Duodenal mucosa (tissue), 2 donors: ENCODE measurements around the gene SSU72.
"Not testable (repeated sequence)": the region's sequence is repeated elsewhere in the genome, so short reads cannot be mapped to it uniquely, and the experiment has no call there.

Experiments
- H3K27ac ChIP-seq: one replicate; pipeline ENCODE4 v1.7.0; 2013; ENCODE audit warnings: low read depth, low read length
- H3K27me3 ChIP-seq, 2 donors: one replicate each; pipeline ENCODE4 v1.7.0; 2013; ENCODE audit warnings: low read length in 2 of 2, control low read depth in 1 of 2; ENCODE audit not compliant: insufficient read depth in 2 of 2, control insufficient read depth in 1 of 2
- H3K36me3 ChIP-seq, 2 donors: one replicate each; pipeline ENCODE4 v1.7.0; 2013; ENCODE audit warnings: low read length in 2 of 2, control low read depth in 1 of 2; ENCODE audit not compliant: insufficient read depth in 2 of 2, control insufficient read depth in 1 of 2
- H3K4me1 ChIP-seq, 2 donors: one replicate each; pipeline ENCODE4 v1.7.0; 2013; ENCODE audit warnings: low read length in 2 of 2, control low read depth in 1 of 2; ENCODE audit not compliant: insufficient read depth in 2 of 2, control insufficient read depth in 1 of 2
- H3K4me3 ChIP-seq, 2 donors: one replicate each; pipeline ENCODE4 v1.7.0; 2013; ENCODE audit warnings: low read length in 2 of 2, low read depth in 1 of 2
- H3K9ac ChIP-seq, 2 donors: one replicate each; pipeline ENCODE4 v1.7.0; 2013; ENCODE audit warnings: low read length in 2 of 2, low read depth in 1 of 2
- H3K9me3 ChIP-seq, 2 donors: one replicate each; pipeline ENCODE4 v1.7.0; 2013; ENCODE audit warnings: low read length in 2 of 2, control low read depth in 1 of 2; ENCODE audit not compliant: control insufficient read depth in 1 of 2

Gene SSU72

GRCh38 chr1:1507305-1507704 is 67.4 kb downstream of the SSU72 start:
- H3K9me3 ChIP-seq, result no peaks in the 10 kb centered on the region
- H3K4me3 ChIP-seq, result no peak overlapping the region
- H3K36me3 ChIP-seq, result no peaks in the 10 kb centered on the region
- no peak overlapping the region for H3K9ac ChIP-seq
- no peak overlapping the region for H3K27ac ChIP-seq
- H3K4me1 ChIP-seq, result peaks cover 4 to 9% of the 10 kb centered on the region in 2 donors
- no peaks in the 10 kb centered on the region for H3K27me3 ChIP-seq

DNA sequence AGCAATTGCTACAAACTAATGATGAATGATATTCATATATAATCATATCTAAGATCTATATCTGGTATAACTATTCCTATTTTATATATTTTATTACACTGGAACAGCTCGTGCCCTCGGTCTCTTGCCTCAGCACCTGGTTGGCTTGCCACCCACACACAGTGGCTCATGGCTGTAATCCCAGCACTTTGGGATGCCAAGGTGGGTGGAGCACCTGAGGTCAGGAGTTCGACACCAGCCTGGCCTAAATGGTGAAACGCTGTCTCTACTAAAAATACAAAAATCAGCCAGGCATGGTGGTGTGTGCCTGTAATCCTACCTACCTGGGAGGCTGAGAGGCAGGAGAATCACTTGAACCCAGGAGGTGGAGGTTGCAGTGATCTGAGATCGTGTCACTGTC is 68.9 kb downstream of the SSU72 start:
- not testable (repeated sequence) for H3K9me3 ChIP-seq, H3K4me3 ChIP-seq, H3K9ac ChIP-seq, H3K27me3 ChIP-seq, H3K36me3 ChIP-seq, H3K4me1 ChIP-seq, H3K27ac ChIP-seq

- H3K27ac ChIP-seq, H3K9me3 ChIP-seq, H3K4me1 ChIP-seq, H3K27me3 ChIP-seq, H3K36me3 ChIP-seq: not testable (repeated sequence)
- Histone ChIP-seq H3K4me3 (peak overlapping the region in 1 of 2 donors; percentile 32), H3K9ac (peak overlapping the region in 1 of 2 donors; percentile 12)
Measured at GRCh38 chr1:1505366-1505798, 69.3 kb downstream of the SSU72 start.

- H3K27me3 ChIP-seq, H3K4me1 ChIP-seq, H3K36me3 ChIP-seq, H3K27ac ChIP-seq, H3K9me3 ChIP-seq: not testable (repeated sequence)
- peak overlapping the region in 1 of 2 donors; percentile 32 for H3K4me3 ChIP-seq
- peak overlapping the region in 1 of 2 donors; percentile 12 for H3K9ac ChIP-seq
Measured at GRCh38 chr1:1504777-1505365, 69.8 kb downstream of the SSU72 start.

DNA sequence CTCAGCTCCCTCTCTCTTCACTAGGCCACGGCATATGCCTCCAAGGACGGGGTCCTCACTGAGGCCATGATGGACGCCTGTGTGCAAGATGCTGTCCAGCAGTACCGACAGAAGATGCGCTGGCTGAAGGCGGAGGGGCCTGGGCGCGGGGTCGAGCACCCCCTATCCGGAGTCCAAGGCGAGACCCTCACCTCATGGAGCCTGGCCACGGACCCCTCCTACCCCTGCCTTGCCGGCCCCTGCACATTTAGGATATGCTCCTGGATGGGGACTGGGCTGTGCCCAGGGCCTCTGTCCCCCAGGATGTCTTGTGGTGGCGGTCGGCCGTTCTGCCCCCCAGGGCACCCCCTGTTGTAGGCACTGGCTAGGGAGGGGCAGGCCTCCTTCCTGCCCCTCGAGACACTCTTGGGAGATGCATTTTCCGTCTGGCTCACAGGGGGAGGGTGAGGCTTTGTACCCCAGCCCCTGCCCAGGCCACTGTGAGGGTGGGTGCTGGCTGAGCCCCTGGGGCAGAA is 79.1 kb downstream of the SSU72 start:
- not testable (repeated sequence) for H3K9ac ChIP-seq, H3K9me3 ChIP-seq, H3K27ac ChIP-seq, H3K4me3 ChIP-seq, H3K4me1 ChIP-seq, H3K27me3 ChIP-seq
- H3K36me3 ChIP-seq, result peaks cover 9 to 25% of the 10 kb centered on the region in 2 donors

- H3K27me3 ChIP-seq, H3K9ac ChIP-seq, H3K27ac ChIP-seq, H3K4me3 ChIP-seq, H3K9me3 ChIP-seq, H3K4me1 ChIP-seq: not testable (repeated sequence)
- H3K36me3 ChIP-seq, result peaks cover 9 to 35% of the 10 kb centered on the region in 2 donors
Measured at GRCh38 chr1:1494311-1494710, 80.4 kb downstream of the SSU72 start.
